ENCODE results near the gene RPTN. TPM values are rescaled to one million over a fixed set of nuclear protein-coding genes. Genes with fewer than 3 reads are reported as not detected.

Gene RPTN
- total RNA-seq, 1 experiment from 2014 or later: not detected

- H2AK5ac ChIP-seq (ENCODE audit: insufficient read length, low read length): no peak overlapping the region
- no peaks in the 10 kb centered on the region for H3K23me2 ChIP-seq (ENCODE audit: insufficient read length, low read depth, low read length, poor library complexity, severe bottlenecking)
- H3K56ac ChIP-seq (ENCODE audit: insufficient read length, low read depth, low read length): no peak overlapping the region
- no peak overlapping the region for H2BK15ac ChIP-seq (ENCODE audit: low read depth, low read length)
- H3K9me3 ChIP-seq (ENCODE audit: control insufficient read depth, low read depth, low read length): peaks cover 45% of the 10 kb centered on the region
- TF ChIP-seq, protein P1, sequence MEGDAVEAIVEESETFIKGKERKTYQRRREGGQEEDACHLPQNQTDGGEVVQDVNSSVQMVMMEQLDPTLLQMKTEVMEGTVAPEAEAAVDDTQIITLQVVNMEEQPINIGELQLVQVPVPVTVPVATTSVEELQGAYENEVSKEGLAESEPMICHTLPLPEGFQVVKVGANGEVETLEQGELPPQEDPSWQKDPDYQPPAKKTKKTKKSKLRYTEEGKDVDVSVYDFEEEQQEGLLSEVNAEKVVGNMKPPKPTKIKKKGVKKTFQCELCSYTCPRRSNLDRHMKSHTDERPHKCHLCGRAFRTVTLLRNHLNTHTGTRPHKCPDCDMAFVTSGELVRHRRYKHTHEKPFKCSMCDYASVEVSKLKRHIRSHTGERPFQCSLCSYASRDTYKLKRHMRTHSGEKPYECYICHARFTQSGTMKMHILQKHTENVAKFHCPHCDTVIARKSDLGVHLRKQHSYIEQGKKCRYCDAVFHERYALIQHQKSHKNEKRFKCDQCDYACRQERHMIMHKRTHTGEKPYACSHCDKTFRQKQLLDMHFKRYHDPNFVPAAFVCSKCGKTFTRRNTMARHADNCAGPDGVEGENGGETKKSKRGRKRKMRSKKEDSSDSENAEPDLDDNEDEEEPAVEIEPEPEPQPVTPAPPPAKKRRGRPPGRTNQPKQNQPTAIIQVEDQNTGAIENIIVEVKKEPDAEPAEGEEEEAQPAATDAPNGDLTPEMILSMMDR (conservative IDR thresholded peaks at IDR 0.05): no peak
- no peak overlapping the region for H2BK12ac ChIP-seq (ENCODE audit: insufficient read length, low read depth, low read length)
- H3K9ac ChIP-seq (ENCODE audit: extremely low read depth, insufficient read length, low read length): no peak overlapping the region
- H3K27me3 ChIP-seq (ENCODE audit: insufficient read depth, low read length): no peaks in the 10 kb centered on the region
- peaks cover 80 to 86% of the 10 kb centered on the region in 2 experiments for H3K9me3 Mint-ChIP-seq
- no peaks in the 10 kb centered on the region for H3K4me1 ChIP-seq (ENCODE audit: insufficient read depth, low read length)
- H3K23ac ChIP-seq (ENCODE audit: insufficient read length, low read depth, low read length): no peak overlapping the region
- no peak overlapping the region for H3K14ac ChIP-seq (ENCODE audit: insufficient read depth, low read length)
- H3K4me1 Mint-ChIP-seq: no peaks in the 10 kb centered on the region
- H3K4me3 Mint-ChIP-seq: no peak overlapping the region
- no peak overlapping the region for H3T11ph ChIP-seq (ENCODE audit: low read length)
- H3K4me2 ChIP-seq (ENCODE audit: insufficient read depth, insufficient read length, low read length): no peak overlapping the region
- DNase-seq: no peak
- H4K5ac ChIP-seq (ENCODE audit: insufficient read length, low read depth, low read length): no peak overlapping the region
- H3K36me3 Mint-ChIP-seq (ENCODE audit: insufficient read depth in 1 of 3, low read depth in 3 of 3): peaks cover 5 to 22% (median 9%) of the 10 kb centered on the region in 3 experiments; a peak in 6 of 7 replicates
- no peaks in the 10 kb centered on the region for H3K79me2 ChIP-seq (ENCODE audit: insufficient read depth, low read length)
- H2BK5ac ChIP-seq (ENCODE audit: insufficient read length, low read length): no peak overlapping the region
- H3K27me3 Mint-ChIP-seq (ENCODE audit: low read depth): no peaks in the 10 kb centered on the region; the same call in 1 of the 2 replicates
- no peak overlapping the region for H2BK120ac ChIP-seq (ENCODE audit: low read depth, low read length, poor library complexity, severe bottlenecking)
- H2BK20ac ChIP-seq (ENCODE audit: low read depth, low read length, poor library complexity, severe bottlenecking): no peak overlapping the region
- no peak overlapping the region for H3K27ac ChIP-seq (ENCODE audit: insufficient read length, low read depth, low read length)
- no peak overlapping the region for H2AFZ ChIP-seq (ENCODE audit: low read length)
- no peaks in the 10 kb centered on the region for H4K20me1 ChIP-seq (ENCODE audit: control insufficient read depth, insufficient read depth, insufficient read length)
- no peaks in the 10 kb centered on the region for H3K79me1 ChIP-seq (ENCODE audit: insufficient read depth, low read depth, low read length, poor library complexity, severe bottlenecking)
- no peak overlapping the region for H4K91ac ChIP-seq (ENCODE audit: insufficient read length, low read depth, low read length)
- H3K4ac ChIP-seq (ENCODE audit: low read depth, low read length): no peak overlapping the region
- H4K8ac ChIP-seq (replicated peaks; ENCODE audit: insufficient read length, low read depth, low read length): no peak overlapping the region
- H3K27ac Mint-ChIP-seq: no peak overlapping the region
- H3K18ac ChIP-seq (ENCODE audit: insufficient read length, low read depth, low read length): no peak overlapping the region
Observed at GRCh38 chr1:152197361-152197941, 38.4 kb upstream of the RPTN start.

Measured in H9 (cell line).